NB4 (cell line): ENCODE results near the gene CEP131.

Experiments used
- DNase-seq: peaks from one replicate; pipeline ENCODE4 v3.0.0; 2010; ENCODE audit warnings: low read depth
- H3K4me3 ChIP-seq: one replicate; pipeline ENCODE4 v1.5.1; 2011; ENCODE audit warnings: mild to moderate bottlenecking, low read depth, low read length, moderate library complexity
- MYC ChIP-seq: IDR thresholded peaks from 2 replicates; pipeline ENCODE4 v1.6.1; 2011; ENCODE audit warnings: low read depth, low read length
- POLR2A ChIP-seq: IDR thresholded peaks from 2 replicates; pipeline ENCODE4 v1.6.1; 2011; ENCODE audit warnings: mild to moderate bottlenecking; ENCODE audit not compliant: insufficient read length; ENCODE audit errors: extremely low read depth
- TF ChIP-seq, protein P1 (sequence below): IDR thresholded peaks from 2 replicates; pipeline ENCODE4 v1.6.1; 2011; ENCODE audit warnings: low read depth, low read length
- TF ChIP-seq, protein P2 (sequence below): IDR thresholded peaks from one replicate; pipeline ENCODE4 v1.5.1; 2012; ENCODE audit warnings: low read depth, low read length

CEP131 gene

DNA sequence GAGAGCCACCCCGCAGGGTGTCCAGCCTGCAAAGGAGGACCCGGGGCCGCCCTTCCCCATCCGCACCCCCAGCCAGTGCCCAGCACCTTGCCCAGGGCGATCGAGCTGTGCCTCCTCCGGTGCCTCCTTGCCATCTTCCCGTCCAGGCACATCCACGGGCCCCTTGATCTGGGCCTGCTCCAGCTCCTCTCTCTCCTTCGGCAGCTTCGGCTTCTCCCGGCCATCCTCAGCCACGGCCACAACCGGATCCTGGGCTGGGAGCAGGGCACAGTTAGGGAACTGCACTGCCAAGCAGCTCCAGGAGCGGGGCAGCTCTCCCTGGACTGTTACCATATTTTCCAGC lies 30.2 kb upstream of the CEP131 start:
- H3K4me3 ChIP-seq, result no peak overlapping the region
- no peak for DNase-seq
- TF ChIP-seq, protein P1, sequence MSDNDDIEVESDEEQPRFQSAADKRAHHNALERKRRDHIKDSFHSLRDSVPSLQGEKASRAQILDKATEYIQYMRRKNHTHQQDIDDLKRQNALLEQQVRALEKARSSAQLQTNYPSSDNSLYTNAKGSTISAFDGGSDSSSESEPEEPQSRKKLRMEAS, result no peak
- TF ChIP-seq POLR2A (no peak), MYC (no peak)
- TF ChIP-seq, protein P2, sequence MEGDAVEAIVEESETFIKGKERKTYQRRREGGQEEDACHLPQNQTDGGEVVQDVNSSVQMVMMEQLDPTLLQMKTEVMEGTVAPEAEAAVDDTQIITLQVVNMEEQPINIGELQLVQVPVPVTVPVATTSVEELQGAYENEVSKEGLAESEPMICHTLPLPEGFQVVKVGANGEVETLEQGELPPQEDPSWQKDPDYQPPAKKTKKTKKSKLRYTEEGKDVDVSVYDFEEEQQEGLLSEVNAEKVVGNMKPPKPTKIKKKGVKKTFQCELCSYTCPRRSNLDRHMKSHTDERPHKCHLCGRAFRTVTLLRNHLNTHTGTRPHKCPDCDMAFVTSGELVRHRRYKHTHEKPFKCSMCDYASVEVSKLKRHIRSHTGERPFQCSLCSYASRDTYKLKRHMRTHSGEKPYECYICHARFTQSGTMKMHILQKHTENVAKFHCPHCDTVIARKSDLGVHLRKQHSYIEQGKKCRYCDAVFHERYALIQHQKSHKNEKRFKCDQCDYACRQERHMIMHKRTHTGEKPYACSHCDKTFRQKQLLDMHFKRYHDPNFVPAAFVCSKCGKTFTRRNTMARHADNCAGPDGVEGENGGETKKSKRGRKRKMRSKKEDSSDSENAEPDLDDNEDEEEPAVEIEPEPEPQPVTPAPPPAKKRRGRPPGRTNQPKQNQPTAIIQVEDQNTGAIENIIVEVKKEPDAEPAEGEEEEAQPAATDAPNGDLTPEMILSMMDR, result no peak

DNA sequence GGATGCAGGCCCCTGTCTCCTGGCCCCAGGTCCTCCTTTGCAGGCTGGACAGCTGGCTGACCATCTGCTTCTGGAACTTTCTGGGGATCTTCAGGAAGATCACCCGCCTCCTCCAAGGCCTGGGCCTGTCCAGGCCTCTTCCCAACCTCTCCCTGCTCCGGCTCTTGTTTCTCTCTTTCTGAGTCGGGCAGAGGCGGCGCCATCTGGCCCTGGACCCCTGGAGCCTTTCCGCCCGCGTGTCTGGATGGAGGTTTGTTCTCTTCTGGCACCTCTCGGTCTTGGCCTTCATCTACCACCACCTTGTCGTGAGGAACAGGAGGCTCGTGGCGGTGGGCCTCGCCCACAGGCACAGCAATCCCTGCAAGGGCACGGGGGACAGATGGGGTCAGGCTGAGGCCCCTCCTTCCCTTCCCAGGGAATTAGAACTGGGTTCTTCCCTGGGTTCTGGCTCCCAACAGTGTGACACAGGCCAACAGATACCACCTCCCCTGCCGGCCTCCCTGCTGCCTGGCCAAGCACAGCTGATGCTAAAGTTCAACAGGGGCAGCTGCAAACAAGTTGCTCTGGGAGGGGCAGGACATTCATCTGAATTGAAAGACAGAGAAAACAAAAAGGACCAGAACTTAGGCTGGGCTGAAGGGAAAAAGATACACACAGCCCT lies 29.7 kb upstream of the CEP131 start:
- no peak overlapping the region for H3K4me3 ChIP-seq
- TF ChIP-seq POLR2A, result no peak
- TF ChIP-seq, protein P1, result no peak
- no peak for DNase-seq

DNA sequence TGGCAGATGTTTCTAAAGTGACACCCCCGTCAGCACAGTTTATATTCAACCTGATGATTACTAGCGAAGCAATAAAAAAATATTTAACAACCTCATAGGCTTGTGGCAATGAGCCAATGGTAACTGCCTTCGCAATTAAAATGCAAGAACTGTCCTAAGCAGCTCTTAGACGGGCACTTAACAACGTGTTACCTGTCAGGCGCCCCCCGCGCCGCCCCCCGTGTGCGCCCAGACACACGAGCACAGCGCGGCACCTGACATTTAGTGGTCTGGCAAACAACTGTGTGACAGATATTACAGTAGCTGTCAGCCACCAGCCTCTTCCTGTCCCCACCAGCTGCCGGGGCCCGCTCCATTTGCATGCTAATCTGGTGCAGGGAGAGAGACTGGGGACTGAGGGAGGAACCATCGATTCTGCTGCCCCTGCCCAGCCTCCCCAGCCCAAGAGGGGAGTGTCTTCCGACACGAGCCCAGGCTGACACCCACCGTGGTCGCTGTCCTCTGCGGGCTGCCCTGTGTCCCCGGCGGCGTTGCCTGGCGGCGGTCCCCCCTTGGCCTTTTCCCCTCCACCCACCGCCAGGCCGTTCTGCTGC lies 29.0 kb upstream of the CEP131 start:
- no peak overlapping the region for H3K4me3 ChIP-seq
- DNase-seq, result no peak
- TF ChIP-seq, protein P2, result no peak
- no peak for TF ChIP-seq MYC
- TF ChIP-seq POLR2A, result no peak
- TF ChIP-seq, protein P1, result no peak

DNA sequence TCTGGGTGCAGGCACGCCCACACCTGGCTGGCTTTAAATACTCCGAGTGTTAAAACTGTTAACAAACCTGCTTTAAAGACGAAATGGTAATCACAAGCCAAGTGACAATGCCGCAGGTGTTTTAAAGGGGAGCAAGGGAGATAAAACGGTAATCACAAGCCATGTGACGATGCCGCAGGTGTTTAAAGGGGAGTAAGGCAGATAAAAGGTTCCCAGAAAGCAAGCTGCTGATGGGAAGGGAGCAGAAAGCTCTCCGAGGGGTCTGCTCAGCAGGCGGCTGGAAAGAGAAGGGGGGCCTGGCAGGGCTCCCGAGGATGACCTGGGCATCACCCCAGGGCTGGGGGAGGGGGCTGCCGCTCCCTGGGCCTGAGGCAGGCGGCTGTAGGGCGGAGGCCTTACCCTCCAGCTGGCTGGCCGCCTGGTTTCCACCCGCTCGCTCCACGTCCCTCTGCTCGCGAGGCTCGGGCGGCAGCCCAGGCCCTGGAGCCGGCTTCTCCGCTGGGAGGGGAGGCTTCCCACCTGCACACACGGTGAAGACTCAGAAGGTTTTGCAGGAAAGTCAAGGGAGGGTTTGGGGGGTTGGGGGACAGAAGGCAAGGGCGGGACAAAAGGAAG lies 28.4 kb upstream of the CEP131 start:
- no peak overlapping the region for H3K4me3 ChIP-seq
- TF ChIP-seq, protein P2, result no peak
- TF ChIP-seq MYC (no peak), POLR2A (no peak)
- TF ChIP-seq, protein P1, result no peak
- DNase-seq, result no peak

DNA sequence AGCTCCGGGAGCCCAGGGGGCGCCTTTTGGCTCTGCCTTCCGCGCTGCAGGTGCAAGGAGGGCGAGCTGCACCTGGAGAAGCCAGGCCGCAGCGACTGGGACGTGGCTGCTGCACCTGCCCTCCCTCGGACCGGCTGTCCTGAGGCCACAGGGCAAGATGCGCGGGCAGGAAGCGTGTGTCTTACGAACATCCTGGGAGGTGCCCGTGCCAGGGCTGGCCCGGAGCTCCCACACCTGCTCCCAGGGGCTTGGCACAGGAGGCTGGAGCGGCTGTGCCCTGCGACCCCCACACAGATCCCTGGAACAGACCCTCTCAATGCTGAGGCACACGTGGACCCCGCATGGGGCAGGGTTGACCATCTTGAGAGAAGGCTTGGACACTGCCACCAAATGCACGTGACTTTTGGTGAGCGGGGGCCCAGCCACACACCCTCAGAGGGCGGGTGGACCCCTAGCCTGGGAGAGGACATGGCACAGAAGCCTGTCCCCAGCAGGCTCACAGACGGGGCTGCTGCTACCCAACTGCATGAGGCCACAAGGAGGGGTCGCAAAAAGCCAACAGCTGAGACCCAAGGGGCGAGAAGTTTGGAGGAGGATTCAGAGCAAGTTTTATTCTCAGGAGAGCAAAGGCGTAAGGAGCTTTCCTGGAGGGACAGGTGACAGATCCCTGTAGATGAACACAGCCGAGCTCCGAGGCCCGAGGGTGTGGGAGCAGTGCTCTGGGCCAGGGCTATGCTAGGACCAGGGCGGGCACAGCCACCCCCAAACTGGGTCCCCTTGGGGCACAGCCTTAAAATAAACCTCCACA lies 27.7 kb upstream of the CEP131 start:
- TF ChIP-seq, protein P2, result no peak
- TF ChIP-seq MYC (no peak), POLR2A (no peak)
- TF ChIP-seq, protein P1, result no peak
- no peak for DNase-seq
- no peak overlapping the region for H3K4me3 ChIP-seq
